Stimulated activated CD4-positive, alpha-beta T cell treated with anti-CD3 and anti-CD28 coated beads, Interleukin-15, amount 100 ng/mL, for 24 hours (primary cell): Measurements from ENCODE around the gene ZP3.
"Not testable (repeated sequence)": the region's sequence is repeated elsewhere in the genome, so short reads cannot be mapped to it uniquely, and the experiment has no call there.

Experiments
- DNase-seq: peaks from one replicate; pipeline ENCODE4 v3.0.0-alpha.2; 2020

The ZP3 gene

DNA sequence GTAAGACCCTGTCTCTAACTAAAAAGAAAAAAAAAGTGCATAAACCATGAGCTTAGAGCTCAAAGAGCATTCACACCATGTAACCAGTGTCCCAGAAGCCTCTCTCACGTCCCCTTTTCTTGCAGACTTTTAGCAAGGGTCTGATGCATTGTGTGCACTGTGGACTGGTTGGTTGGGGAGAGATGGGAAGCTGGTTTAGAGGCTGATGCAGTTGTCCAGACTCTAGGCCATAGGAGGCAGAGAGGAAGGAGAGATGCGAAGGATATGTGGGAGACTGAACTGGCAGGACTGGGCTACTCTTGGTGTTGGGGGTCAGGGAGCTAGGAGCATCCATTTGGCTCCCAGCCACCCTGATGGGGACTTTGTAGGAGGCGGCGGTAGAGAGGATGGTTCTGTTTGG lies 17.0 kb upstream of the ZP3 start:
- no peak for DNase-seq

DNA sequence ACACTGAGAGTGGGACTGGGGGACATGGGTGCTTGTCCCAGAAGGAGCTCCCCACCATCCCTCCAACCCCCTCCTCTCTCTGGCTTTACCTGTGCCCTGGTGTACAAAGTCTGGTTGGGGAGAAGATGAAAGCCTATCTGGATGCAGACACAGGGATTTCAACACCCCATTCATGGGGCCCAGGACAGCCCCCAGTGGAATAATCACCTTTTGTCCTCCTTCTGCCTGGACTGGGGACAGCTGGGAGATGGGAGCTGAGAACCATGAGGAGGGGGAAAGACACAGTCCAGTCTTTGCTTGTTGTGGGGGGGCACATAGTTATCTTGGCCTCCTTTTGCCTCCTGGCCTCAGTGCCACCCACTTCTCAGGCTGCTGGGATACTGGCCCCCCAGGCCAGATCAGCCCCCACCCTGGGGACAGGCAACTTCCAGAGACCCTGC lies 16.6 kb upstream of the ZP3 start:
- no peak for DNase-seq

DNA sequence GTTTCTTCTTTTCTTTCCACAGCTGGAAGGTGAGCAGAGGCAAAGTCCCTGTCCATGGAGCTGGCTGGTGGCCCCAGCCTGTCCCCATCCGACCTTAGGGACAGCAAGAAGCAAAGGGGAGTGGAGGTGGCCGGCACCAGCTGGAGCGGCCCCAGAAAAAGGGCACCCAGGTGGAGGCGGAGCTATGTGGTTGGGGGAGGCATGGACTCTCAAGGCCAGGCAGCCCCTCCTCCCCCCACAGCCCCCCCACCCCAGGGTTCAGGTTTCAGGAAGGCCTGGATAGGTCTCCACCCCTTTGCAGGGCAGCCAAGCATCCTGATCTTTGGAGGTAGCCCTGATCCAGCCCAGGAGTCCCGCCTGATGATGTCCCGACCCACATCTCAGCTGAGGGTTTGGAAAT lies 15.2 kb upstream of the ZP3 start, which contains the start of gene SSC4D:
TSS of gene SSC4D (minus strand) at position 161 of the 400 bp plus-strand sequence. CDS start 5,258 bp downstream, outside the sequence.
- no peak for DNase-seq

DNA sequence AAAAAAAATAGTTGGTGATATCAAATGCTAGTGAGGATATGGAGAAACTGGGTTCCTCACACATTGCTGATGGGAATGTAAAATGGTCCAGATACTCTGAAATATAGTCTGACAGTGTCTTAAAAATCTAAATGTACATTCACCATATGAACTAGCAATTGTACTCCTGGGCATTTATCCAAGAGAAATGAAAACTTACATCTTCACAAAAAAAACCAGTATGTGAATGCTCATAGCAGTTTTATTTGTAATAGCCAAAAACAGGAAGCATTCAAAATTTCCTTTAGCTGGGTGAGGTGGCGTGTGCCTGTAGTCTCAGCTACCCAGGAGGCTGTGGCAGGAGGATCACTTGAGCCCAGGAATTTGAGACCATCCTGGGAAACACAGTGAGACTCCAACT lies 13.1 kb upstream of the ZP3 start:
- no peak for DNase-seq

DNA sequence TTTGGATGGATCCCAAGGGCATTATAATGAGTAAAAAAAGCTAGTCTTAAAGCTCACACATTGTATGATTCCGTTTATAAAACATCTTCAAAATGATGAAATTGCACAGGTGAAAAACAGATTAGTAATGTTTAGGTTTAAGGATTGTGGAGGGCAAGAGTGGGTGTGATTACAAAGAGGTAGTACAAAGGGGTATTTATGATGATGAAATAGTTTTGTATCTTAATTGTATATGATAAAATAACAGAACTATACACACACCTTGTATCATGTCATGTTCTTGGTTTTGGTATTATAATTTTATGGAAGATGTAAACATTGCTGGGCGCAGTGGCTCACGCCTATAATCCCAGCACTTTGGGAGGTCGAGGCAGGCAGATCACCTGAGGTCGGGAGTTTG lies 12.5 kb upstream of the ZP3 start:
- DNase-seq = no peak

DNA sequence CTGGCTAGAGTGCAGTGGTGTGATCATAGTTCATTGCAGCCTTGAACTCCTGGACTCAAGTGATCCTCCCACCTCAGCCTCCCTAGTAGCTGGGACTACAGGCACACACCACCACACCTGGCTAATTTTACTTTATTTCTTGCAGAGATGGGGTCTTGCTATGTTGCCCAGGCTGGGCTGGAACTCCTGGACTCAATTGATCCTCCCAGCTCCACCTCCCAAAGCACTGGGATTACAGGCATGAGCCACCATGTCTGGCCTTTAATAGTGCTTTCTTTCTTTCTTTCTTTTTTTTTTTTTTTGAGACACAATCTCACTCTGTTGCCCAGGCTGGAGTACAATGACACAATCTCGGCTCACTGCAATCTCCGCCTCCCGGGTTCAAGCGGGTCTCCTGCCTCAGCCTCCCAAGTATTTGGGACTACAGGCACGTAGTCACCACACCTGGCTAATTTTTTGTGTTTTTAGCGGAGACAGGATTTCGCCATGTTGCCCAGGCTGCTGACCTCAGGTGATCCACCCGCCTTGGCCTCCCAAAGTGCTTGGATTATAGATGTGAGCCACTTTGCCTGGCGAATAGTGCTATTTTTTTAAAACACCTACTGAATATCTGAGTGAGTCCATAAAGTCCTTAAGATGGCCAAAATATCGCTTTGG lies 7.0 kb upstream of the ZP3 start:
- not testable (repeated sequence) for DNase-seq

DNA sequence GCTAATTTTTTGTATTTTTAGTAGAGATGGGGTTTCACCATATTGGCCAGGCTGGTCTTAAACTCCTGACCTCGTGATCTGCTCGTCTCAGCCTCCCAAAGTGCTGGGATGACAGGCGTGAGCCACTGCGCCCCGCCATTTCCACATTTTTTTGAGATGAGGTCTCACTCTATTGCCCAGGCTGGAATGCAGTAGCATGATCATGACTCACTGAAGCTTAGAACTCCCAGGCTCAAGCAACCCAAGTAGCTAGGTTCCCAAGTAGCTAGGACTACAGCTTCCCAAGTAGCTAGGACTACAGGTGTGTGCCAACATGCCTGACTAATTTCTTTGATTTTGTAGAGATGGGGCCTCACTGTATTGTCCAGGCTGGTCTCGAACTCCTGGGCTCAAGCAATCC lies 3.7 kb upstream of the ZP3 start:
- DNase-seq = not testable (repeated sequence)

DNA sequence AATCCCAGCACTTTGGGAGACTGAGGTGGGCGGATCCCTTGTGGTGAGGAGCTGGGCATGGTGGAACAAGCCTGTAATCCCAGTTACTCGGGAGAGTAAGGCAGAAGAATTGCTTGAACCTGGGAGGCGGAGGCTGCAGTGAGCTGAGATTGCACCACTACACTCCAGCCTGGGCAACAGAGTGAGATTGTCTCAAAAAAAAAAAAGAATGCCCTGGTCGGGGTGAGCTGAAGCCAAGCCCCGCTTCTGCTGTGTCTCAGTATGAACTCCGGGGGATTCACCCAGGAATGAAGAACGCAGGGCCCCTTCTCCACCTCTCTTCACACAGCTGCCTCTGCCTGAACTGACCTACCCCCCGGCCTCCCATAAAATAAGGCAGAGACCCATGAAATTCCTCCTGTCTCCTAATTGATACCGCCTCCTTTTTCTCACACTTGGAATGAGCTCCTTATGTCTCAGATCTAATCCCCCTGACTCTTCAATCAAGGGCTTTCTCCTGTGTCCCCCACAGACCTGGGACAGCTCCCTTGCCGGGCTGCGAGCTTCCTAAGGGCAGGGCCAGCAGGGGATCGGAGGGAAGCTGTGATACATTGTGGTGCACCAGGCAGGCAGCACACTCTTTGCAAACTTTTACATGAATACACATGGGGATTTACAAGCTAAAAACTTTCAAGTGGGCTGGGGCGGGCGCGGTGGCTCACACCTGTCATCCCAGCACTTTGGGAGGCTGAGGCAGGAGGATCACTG lies 911 bp upstream of the ZP3 start:
- DNase-seq = no peak

DNA sequence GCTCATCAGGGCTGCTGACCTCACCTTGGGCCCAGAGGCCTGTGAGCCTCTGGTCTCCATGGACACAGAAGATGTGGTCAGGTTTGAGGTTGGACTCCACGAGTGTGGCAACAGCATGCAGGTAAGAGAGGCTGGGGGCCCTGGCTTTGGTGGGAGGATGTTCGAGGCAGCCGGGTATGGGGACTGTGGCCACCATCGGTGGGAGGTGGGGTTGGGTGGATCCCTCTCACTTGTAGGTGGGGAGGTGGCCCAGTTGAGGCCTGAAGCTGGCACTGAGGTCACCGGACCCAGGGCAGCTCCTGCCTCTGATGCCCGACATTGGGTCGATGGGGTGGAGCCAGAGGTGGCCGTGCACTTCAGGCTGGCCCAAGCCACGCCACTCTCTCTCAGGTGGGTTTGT lies 406 bp downstream of the ZP3 start:
- DNase-seq = no peak

DNA sequence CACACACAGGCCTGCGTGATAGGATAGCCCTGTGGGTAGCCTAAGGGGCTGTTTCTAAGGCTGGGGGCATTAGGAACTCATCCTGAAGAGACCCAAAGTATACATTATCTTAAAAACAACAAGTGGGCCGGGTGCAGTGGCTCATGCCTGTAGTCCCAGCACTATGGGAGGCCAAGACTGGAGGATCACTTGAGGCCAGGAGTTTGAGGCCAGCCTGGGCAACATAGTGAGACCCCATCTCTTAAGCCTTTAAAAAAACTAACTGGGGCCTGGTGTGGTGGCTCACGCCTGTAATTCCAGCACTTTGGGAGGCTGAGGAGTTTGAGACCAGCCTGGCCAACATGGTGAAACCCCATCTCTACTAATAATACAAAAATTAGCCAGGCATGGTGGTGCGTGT lies 808 bp downstream of the ZP3 start:
- DNase-seq = not testable (repeated sequence)

DNA sequence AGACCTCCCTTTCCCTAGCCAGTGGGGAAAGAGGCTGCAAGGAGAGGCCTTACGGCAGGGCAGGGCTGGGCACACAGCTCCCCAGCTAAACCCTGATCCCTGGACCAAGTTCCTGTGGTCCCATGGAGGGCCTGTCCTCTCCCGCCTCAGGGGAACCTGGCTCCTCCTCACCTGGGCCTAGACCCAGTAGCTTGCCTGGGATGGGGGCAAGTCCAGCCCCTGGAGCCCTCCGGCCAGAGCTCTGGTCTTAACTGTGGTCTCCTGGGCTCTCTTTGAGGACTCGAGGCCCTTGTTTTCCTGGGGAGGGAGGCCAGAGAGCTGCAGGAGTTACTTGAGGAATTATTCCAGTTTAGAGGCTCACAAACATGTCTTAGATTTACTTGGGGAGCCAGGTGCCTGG lies 1.5 kb downstream of the ZP3 start:
- DNase-seq = no peak

DNA sequence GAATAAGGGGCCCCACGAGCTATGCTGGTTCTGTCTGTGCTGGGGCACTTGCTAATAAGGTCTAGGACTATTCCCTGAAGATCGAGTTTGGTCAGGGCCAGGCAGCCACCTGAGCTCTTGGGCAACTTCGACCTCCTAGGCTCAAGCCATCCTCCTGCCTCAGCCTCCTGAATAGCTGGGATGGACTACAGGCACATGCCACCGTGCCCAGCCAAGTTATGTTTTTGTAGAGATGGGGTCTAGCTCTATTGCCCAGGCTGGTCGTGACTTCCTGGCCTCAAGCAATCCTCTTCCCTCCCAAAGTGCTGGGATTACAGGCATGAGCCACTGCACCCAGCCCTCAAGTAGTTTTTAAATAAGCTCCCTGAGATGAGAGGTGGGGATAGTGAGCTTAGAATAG lies 2.9 kb downstream of the ZP3 start:
- DNase-seq = no peak

DNA sequence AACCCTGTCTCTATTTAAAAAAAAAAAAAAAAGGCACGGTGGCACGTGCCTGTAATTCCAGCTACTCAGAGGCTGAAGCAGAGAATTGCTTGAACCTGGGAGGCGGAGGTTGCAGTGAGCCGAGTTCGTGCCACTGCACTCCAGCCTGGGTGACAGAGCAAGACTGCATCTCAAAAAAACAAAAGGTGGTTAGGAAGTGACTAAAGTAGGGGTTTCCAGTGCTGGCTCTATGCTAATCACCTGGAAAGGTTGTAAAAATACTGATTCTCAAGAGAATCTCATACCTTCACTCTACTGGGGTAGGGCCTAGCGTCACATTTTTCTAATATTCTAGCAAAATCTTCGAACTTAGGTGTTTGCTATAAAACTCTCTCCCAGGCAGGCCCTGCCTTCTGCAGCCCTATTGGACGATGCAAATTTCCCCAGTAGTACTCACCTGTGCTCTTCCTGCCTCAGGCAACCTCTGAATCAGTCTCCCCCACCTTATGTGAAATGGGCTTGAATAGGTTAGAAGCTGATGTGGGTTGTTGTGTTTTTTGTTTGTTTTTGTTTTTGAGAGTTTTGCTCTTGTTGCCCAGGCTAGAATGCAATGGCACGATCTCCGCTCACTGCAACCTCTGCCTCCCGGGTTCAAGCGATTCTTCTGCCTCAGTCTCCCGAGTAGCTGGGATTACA lies 3.5 kb downstream of the ZP3 start:
- no peak for DNase-seq

DNA sequence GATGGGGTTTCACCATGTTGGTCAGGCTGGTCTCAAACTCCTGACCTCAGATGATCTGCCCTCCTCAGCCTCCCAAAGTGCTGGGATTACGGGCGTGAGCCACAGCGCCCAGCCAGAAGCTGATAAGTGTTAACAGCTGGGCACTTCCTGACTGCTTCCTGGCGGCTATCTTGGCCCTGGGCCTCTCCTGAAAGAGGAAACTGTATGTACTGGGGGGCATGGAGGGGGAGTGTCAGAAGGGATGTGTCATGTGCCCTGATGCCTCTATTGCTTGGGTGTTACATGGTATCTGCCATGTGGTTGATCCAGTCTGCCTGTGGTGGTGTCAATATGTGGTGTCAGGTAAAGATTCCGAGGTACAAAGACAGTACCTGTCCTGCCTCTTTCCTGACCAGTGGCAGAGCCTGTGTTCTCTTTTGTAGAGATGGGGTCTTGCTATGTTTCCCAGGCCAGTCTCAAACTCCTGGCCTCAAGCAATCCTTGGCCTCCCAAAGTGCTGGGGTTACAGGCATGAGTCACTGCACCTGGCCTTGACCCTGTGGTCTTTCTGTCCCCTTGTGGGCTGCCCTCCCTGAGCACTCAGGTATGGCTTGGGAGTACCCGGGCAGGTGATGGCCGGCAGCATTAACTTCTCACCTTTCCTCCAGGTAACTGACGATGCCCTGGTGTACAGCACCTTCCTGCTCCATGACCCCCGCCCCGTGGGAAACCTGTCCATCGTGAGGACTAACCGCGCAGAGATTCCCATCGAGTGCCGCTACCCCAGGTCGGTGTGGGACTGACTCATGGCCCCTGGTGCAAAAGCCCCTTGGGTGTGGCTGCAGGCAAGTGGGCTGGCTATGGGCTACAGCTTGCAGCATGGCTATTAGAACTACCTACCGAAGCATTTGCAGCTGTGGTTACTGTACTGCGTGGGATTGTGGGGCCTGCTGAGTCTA lies 4.4 kb downstream of the ZP3 start:
- DNase-seq = no peak

DNA sequence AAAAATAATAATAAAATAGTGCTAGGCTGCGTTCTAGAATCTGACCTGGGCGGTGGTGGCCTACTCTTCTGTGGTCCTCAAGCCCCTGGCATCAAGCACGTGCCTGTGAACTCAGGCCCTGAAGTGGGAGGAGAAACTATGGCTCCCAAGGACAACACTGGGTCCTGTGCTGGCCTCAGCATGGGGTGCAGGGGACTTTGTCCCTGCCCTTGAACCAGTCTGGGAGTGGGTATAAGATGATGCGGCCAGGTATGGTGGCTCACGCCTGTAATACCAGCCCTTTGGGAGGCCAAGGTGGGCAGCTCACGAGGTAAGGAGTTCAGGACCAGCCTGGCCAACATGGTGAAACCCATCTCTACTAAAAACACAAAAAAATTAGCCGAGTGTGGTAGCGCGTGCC lies 5.5 kb downstream of the ZP3 start:
- DNase-seq = no peak

DNA sequence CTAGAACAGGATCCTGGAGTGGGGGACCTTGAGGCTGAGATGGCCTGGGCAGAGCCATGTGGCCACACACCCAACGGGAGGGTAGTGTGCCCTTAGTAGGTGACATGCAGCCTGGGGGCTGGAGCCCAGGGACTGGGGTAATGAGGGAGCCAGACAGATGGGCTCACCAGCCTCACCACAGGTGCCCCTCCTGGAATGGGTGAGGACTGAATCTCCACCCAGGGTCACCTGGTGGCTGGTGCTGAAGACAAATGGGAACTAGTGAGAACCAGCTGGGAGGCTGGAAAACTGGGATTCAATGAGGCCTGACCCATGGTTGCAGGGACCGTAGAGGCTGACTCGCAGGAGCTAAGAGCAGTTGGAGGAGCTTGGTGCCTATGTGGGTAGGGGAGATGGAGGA lies 6.1 kb downstream of the ZP3 start:
- no peak for DNase-seq

DNA sequence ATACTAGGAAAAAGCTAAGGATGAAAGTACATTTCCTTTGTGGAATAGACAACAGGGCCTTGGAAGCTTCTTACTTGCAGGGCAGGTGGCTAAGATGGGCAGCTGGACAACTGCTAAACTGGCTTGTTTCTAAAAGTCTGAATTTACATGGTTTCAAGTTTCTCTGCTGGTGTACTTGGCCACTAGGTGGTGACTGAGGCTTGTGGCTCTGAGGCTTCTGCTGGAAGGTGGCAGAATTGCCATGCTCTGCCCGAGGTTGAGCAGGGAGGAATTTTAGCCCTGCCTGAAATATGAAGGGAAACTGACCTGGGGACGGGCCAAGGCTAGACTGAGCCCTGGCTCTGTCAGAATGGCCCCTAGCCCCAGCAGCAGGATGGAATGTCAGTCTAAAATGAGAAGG lies 13.1 kb downstream of the ZP3 start:
- peak; percentile 73 for DNase-seq

DNA sequence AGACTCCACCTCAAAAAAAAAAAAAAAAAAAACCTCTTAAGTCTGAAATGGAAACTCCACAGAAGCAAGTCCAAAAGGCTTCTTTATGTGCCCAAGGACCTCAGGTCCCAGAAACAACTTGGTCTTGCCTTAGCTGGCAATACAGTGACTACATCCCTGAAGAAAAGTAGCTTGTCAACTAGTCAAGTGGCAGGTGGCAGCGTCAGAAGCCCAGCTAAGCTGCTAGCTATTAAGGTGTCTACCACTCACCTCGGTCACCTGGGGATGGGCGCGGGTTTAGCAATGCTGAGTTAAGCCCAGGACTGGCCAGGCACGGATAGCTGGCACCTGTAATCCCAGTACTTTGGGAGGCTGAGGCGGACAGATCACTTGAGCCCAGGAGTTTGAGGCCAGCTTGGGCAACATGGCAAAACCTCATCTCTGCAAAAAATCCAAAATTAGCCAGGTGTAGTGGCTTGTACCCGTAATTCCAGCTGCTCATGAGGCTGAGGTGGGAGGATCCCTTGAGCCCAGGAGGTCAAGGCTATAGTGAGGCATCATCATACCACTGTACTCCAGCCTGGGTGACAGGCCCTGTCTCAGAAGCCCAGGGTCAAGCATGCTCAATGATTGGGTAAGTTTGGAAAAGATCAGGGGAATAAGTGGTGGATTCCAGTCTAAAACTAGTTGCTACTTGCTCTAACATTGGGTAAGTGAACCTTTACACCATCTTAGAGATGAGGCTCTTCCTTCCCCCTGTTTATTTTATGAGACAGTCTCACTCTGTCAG lies 14.6 kb downstream of the ZP3 start:
- DNase-seq = not testable (repeated sequence)

DNA sequence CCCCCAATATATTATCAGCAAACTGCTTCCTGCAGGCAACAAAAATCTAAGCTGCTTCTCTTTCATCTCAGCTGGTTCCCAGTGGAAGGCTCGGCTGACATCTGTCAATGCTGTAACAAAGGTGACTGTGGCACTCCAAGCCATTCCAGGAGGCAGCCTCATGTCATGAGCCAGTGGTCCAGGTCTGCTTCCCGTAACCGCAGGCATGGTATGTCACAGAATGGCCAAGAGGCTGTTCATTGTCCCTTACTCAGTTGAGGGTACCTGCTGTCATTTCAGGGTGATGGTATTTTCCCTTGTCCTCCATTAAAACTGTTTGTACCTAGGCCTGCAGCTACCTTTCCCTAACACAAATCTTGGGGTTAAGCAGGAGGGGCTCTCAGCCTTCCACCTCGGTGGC lies 15.7 kb downstream of the ZP3 start:
- DNase-seq = not testable (repeated sequence)

DNA sequence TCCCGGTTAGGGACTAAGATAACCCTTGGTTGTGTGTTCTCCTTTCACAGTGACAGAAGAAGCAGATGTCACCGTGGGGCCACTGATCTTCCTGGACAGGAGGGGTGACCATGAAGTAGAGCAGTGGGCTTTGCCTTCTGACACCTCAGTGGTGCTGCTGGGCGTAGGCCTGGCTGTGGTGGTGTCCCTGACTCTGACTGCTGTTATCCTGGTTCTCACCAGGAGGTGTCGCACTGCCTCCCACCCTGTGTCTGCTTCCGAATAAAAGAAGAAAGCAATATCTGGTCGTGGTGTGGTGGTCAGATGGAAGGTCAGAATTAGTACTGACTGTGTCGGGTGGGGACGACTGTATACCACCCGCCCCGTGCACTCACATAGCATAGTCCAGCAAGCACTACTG lies 17.0 kb downstream of the ZP3 start:
- DNase-seq = not testable (repeated sequence)

DNA sequence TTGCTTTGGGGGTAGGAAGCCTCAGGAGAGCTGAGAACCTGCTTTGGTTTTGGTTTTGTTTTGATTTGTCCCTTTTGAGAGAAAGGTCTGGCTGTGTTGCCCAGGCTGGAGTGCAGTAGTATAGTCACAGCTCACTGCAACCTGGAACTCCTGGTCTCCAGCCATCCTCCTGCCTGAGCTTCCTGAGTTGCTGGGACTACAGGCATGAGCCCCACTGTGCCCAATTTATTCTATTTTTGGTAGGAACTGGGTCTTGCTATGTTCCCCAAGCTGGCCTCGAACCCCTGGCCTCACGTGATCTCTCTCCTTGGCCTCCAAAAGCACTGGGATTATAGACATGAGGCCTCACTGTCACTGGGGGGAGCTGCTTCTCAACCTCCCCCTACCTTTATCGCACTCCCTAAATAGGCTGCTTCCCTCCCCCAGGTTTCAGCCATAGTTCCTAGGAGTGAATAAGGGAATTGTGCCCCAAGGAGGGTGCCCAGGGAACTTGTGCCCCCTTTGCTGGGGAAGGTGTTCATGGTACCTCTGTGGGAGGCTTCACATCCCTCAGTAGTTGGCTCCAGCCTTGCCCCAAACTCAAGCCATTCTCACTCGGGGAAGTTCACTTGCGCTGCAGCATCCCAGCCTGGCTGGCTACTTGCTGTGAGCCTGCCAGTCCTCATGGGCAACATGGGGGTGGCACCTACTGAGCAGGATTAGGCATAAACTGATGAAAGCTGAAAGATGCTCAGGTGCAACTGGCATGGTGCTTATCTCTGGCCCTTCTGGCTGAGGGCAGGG lies 18.1 kb downstream of the ZP3 start:
- not testable (repeated sequence) for DNase-seq
